Measurements from ENCODE around the gene TRIM27. TPM values are rescaled to one million over a fixed set of nuclear protein-coding genes. Genes with fewer than 3 reads are reported as not detected.
"Not testable (repeated sequence)": the region's sequence is repeated elsewhere in the genome, so short reads cannot be mapped to it uniquely, and the experiment has no call there.

The TRIM27 gene
- total RNA-seq, 1 donor from 2014 or later: 62.1 TPM

DNA sequence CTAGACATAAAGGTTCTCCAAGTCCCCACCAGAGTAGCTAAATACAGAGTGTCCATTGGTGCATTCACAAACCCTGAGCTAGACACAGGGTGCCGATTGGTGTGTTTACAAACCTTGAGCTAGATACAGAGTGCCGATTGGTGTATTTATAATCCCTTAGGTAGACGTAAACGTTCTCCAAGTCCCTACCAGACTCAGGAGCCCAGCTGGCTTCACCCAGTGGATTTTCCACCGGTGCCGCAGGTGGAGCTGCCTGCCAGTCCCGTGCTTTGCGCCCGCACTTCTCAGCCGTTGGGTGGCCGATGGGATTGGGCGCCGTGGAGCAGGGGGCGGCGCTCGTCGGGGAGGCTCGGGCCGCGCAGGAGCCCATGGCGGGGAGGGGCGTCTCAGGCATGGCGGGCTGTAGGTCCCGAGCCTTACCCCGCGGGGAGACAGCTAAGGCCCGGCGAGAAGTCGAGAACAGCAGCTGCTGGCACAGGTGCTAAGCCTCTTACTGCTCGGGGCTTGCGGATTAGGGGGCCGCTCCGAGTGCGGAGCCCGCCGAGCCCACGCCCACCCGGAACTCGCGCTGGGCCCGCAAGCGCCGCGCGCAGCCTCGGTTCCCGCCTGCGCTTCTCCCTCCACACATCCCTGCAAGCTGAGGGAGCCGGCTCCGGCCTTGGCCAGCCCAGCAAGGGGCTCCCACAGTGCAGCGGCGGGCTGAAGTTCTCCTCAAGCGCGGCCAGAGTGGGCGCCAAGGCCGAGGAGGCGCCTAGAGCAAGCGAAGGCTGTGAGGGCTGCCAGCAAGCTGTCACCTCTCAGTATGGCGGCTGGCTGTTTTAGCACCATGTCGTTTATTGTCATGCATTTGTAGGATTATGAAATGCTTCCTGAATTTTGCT lies 57.3 kb downstream of the TRIM27 start:
- not testable (repeated sequence) for H3K9me3 ChIP-seq (ENCODE audit: control insufficient read depth in 3 of 3, low read length in 3 of 3); H3K36me3 ChIP-seq (ENCODE audit: control insufficient read depth in 3 of 3, insufficient read depth in 3 of 3, low read length in 3 of 3); H3K27ac ChIP-seq (ENCODE audit: low read depth, low read length)
- peaks cover 0 to 11% (median 10%) of the 10 kb centered on the region in 3 donors for H3K27me3 ChIP-seq (ENCODE audit: control insufficient read depth in 3 of 3, insufficient read depth in 3 of 3, low read length in 3 of 3)
- H3K4me3 ChIP-seq (ENCODE audit: low read length in 3 of 3): peak overlapping the region; percentile 64 to 72 (median 71)
- H3K9ac ChIP-seq (ENCODE audit: low read depth in 1 of 3, low read length in 3 of 3): peak overlapping the region; percentile 24 to 64 (median 26)
- peaks cover 8 to 11% (median 10%) of the 10 kb centered on the region in 3 donors for H3K4me1 ChIP-seq (ENCODE audit: control insufficient read depth in 3 of 3, insufficient read depth in 3 of 3, low read length in 3 of 3)

DNA sequence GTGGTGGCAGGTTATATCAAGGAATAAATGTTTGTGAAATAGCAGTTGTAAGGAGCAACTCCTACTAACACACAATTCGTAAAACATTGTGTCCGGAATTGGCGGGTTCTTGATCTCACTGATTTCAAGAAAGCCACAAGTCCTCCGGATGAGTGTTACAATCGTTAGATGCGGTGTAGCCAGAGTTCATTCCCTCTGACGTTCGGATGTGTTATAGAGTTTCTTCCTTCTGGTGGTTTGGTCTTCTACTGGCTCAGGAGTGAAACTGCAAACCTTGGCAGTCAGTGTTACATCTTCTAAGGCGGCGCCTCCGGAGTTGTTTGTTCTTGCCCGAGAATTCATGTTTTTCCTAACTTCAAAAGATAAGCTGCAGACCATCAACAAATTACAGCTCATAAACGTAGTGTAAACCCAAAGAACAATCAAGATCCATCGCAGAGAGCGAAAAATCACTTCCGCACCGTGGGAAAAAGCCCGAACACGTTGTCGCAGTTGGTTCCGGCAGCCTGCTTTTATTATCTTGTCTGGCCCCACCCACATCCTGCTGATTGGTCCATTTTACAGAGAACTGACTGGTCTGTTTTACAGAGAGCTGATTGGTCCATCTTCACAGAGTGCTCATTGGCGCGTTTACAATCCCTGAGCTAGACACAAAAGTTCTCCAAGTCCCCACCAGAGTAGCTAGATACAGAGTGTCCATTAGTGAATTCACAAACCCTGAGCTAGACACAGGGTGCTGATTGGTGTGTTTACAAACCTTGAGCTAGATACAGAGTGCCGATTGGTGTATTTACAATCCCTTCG lies 58.2 kb downstream of the TRIM27 start:
- H3K36me3 ChIP-seq (ENCODE audit: control insufficient read depth in 3 of 3, insufficient read depth in 3 of 3, low read length in 3 of 3): no peaks in the 10 kb centered on the region
- H3K9me3 ChIP-seq (ENCODE audit: control insufficient read depth in 3 of 3, low read length in 3 of 3): peaks cover 0 to 3% (median 2%) of the 10 kb centered on the region in 3 donors
- peaks cover 8 to 11% (median 10%) of the 10 kb centered on the region in 3 donors for H3K4me1 ChIP-seq (ENCODE audit: control insufficient read depth in 3 of 3, insufficient read depth in 3 of 3, low read length in 3 of 3)
- H3K4me3 ChIP-seq (ENCODE audit: low read length in 3 of 3): no peak overlapping the region
- peaks cover 0 to 11% (median 10%) of the 10 kb centered on the region in 3 donors for H3K27me3 ChIP-seq (ENCODE audit: control insufficient read depth in 3 of 3, insufficient read depth in 3 of 3, low read length in 3 of 3)
- H3K27ac ChIP-seq (ENCODE audit: low read depth, low read length): no peak overlapping the region
- H3K9ac ChIP-seq (ENCODE audit: low read depth in 1 of 3, low read length in 3 of 3): no peak overlapping the region

DNA sequence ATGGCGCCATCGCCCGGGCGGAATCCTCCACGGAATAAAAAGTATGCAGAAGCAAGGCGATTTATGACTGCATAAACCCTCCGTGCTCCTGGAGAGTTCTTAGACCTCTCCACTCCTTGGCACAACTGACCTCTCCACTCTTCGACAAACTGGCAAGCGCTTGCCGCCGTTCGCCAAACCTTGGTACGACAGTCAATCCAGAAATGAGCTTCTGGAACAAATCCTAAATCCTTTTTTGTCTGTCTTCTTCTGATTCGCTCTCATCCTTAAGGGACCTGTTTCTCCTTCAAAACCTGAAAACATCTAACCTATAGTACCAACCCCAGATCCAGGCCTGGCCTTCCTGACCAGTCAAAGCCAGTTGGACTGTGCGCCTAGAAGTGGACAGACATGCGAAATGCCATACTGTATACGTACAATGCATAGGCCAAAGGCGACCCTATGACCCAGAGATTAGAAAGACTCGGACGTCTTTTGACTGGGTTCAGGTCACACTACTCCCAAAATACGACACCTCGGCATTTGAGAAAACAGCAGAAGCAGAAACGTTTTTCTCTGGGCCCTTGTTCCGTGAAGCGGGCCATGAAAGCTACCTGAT lies 59.4 kb downstream of the TRIM27 start:
- Histone ChIP-seq H3K27me3 (ENCODE audit: control insufficient read depth in 3 of 3, insufficient read depth in 3 of 3, low read length in 3 of 3) (peaks cover 0 to 15% (median 10%) of the 10 kb centered on the region in 3 donors), H3K4me1 (ENCODE audit: control insufficient read depth in 3 of 3, insufficient read depth in 3 of 3, low read length in 3 of 3) (peaks cover 8 to 11% (median 10%) of the 10 kb centered on the region in 3 donors), H3K9ac (ENCODE audit: low read depth in 1 of 3, low read length in 3 of 3) (peak overlapping the region in 2 of 3 donors; percentile 54 to 55), H3K9me3 (ENCODE audit: control insufficient read depth in 3 of 3, low read length in 3 of 3) (peaks cover 0 to 3% (median 2%) of the 10 kb centered on the region in 3 donors), H3K36me3 (ENCODE audit: control insufficient read depth in 3 of 3, insufficient read depth in 3 of 3, low read length in 3 of 3) (no peaks in the 10 kb centered on the region), H3K4me3 (ENCODE audit: low read length in 3 of 3) (peak overlapping the region; percentile 76 to 91 (median 83)), H3K27ac (ENCODE audit: low read depth, low read length) (no peak overlapping the region)

DNA sequence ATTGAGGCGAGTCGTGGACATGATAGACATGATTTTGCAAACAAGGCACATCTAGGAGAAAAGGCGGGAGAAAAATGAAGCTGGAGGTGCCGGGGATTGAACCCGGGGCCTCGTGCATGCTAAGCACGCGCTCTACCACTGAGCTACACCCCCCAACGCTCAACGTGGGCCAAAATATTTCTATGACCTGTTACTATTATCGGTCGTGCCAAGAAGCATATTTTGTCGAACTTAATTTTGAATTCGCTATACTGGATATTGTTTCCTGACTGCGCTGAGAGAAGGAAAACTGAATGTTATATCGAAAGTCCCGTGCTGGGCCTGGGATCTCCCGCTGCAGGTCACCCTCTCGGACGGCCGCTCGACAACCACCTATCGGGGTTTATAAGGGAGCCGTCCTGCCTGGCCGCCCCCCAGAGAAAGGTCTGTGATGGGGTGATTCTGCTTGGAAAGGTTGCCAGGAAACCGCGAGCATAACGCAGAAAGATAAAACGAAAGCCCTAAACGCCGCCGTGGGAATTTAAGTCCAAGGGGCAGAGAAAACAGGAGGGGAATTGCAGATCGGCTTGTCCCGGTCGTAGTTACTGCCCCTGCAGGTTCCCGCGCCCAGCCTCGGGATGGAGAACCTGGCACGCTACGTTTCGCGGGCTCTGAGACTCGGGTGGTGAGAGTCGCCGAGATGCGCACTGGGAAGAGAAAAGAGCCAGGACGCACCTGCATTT lies 60.0 kb downstream of the TRIM27 start:
- H3K36me3 ChIP-seq (ENCODE audit: control insufficient read depth in 3 of 3, insufficient read depth in 3 of 3, low read length in 3 of 3): no peaks in the 10 kb centered on the region
- H3K9me3 ChIP-seq (ENCODE audit: control insufficient read depth in 3 of 3, low read length in 3 of 3): peaks cover 0 to 3% (median 2%) of the 10 kb centered on the region in 3 donors
- H3K4me3 ChIP-seq (ENCODE audit: low read length in 3 of 3): peak overlapping the region; percentile 76 to 91 (median 83)
- H3K9ac ChIP-seq (ENCODE audit: low read depth in 1 of 3, low read length in 3 of 3): peak overlapping the region; percentile 54 to 65 (median 55)
- H3K4me1 ChIP-seq (ENCODE audit: control insufficient read depth in 3 of 3, insufficient read depth in 3 of 3, low read length in 3 of 3): peaks cover 8 to 11% (median 10%) of the 10 kb centered on the region in 3 donors
- H3K27ac ChIP-seq (ENCODE audit: low read depth, low read length): no peak overlapping the region
- H3K27me3 ChIP-seq (ENCODE audit: control insufficient read depth in 3 of 3, insufficient read depth in 3 of 3, low read length in 3 of 3): peaks cover 0 to 15% (median 10%) of the 10 kb centered on the region in 3 donors

DNA sequence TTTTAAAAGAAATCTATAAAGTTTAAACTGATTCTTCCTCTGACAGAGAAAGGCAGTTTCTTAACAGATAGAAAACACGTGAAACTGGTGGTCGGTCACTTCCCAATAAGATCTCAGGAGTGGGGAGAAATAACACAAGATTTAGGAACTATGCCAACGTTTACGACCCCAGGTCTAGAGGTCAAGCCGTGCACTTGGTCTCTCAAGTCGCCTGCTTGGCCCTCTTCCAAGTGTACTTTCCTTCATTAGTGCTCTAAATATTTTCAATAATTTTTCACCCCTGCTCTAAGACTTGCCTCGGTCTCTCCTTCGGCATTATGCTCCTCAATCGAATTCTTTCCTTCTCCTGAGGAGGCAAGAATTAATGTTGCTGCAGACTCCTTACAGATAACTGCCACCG lies 61.7 kb downstream of the TRIM27 start:
- H3K9ac ChIP-seq (ENCODE audit: low read depth in 1 of 3, low read length in 3 of 3): no peak overlapping the region
- no peak overlapping the region for H3K27ac ChIP-seq (ENCODE audit: low read depth, low read length)
- H3K9me3 ChIP-seq (ENCODE audit: control insufficient read depth in 3 of 3, low read length in 3 of 3): peaks cover 0 to 3% (median 2%) of the 10 kb centered on the region in 3 donors
- H3K36me3 ChIP-seq (ENCODE audit: control insufficient read depth in 3 of 3, insufficient read depth in 3 of 3, low read length in 3 of 3): no peaks in the 10 kb centered on the region
- peaks cover 2 to 8% (median 8%) of the 10 kb centered on the region in 3 donors for H3K27me3 ChIP-seq (ENCODE audit: control insufficient read depth in 3 of 3, insufficient read depth in 3 of 3, low read length in 3 of 3)
- H3K4me1 ChIP-seq (ENCODE audit: control insufficient read depth in 3 of 3, insufficient read depth in 3 of 3, low read length in 3 of 3): peaks cover 8 to 11% (median 9%) of the 10 kb centered on the region in 3 donors
- no peak overlapping the region for H3K4me3 ChIP-seq (ENCODE audit: low read length in 3 of 3)

DNA sequence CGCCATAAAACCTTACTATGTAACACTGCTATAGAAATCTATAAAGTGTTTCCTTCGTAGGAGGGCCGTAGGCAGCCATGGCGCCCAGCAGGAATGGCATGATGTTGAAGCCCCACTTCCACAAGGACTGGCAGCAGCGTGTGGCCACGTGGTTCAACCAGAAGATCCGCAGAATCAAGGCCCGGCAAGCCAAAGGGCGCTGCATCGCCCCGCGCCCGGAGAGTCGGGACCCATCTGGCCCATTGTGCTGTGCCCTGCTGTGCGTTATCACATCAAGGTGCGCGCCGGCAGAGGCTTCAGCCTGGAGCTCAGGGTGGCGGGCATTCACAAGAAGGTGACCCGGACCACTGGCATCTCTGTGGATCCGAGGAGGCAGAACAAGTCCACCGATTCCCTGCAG lies 62.4 kb downstream of the TRIM27 start:
- no peaks in the 10 kb centered on the region for H3K36me3 ChIP-seq (ENCODE audit: control insufficient read depth in 3 of 3, insufficient read depth in 3 of 3, low read length in 3 of 3)
- H3K9me3 ChIP-seq (ENCODE audit: control insufficient read depth in 3 of 3, low read length in 3 of 3): peaks cover 0 to 3% (median 2%) of the 10 kb centered on the region in 3 donors
- no peak overlapping the region for H3K4me3 ChIP-seq (ENCODE audit: low read length in 3 of 3)
- no peak overlapping the region for H3K27ac ChIP-seq (ENCODE audit: low read depth, low read length)
- H3K9ac ChIP-seq (ENCODE audit: low read depth in 1 of 3, low read length in 3 of 3): no peak overlapping the region
- peaks cover 5 to 8% (median 8%) of the 10 kb centered on the region in 3 donors for H3K4me1 ChIP-seq (ENCODE audit: control insufficient read depth in 3 of 3, insufficient read depth in 3 of 3, low read length in 3 of 3)
- H3K27me3 ChIP-seq (ENCODE audit: control insufficient read depth in 3 of 3, insufficient read depth in 3 of 3, low read length in 3 of 3): peaks cover 2 to 6% (median 4%) of the 10 kb centered on the region in 3 donors

DNA sequence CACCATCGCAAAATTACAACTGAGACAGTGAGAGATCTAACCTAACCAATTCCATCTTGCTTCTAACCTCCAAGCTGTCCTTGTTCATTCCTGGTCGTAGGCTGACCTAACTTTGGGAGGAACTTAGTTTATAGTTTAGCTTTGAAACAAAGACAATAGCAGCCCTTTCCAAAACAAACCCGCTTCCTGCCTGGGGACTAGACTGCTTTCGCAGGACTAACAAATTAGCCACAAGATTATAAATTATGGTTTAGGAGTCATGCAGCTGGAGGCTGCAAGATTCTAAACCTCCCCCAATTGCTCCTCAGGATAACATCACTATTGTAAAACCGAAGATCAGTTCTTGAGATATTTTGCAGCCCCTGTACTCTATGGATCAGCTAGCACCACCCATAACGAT lies 63.2 kb downstream of the TRIM27 start:
- Histone ChIP-seq H3K36me3 (ENCODE audit: control insufficient read depth in 3 of 3, insufficient read depth in 3 of 3, low read length in 3 of 3) (no peaks in the 10 kb centered on the region), H3K9ac (ENCODE audit: low read depth in 1 of 3, low read length in 3 of 3) (no peak overlapping the region), H3K4me1 (ENCODE audit: control insufficient read depth in 3 of 3, insufficient read depth in 3 of 3, low read length in 3 of 3) (peaks cover 4 to 8% (median 8%) of the 10 kb centered on the region in 3 donors), H3K27me3 (ENCODE audit: control insufficient read depth in 3 of 3, insufficient read depth in 3 of 3, low read length in 3 of 3) (peaks cover 2 to 6% (median 4%) of the 10 kb centered on the region in 3 donors), H3K27ac (ENCODE audit: low read depth, low read length) (no peak overlapping the region), H3K9me3 (ENCODE audit: control insufficient read depth in 3 of 3, low read length in 3 of 3) (peaks cover 0 to under 1% (median 0%) of the 10 kb centered on the region in 3 donors), H3K4me3 (ENCODE audit: low read length in 3 of 3) (no peak overlapping the region)

DNA sequence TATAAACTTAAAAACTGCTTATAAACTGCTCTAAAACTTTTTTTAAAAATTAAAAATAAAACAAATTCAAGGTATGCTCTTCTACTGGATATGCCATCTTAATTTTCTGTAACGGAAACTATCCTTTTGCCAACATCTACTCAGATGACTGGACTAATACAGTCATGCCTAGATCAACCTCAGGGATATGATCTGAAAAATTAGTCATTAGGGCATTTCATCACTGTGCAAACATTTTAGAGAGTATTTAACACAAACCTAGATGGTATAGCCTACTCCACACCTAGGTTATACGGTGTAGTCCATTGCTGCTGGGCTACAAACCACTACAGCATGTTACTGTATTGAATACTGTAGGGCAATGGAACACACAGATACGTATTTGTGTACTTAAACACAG lies 64.8 kb downstream of the TRIM27 start:
- no peak overlapping the region for H3K27ac ChIP-seq (ENCODE audit: low read depth, low read length)
- no peak overlapping the region for H3K9ac ChIP-seq (ENCODE audit: low read depth in 1 of 3, low read length in 3 of 3)
- peaks cover 1 to 4% (median 2%) of the 10 kb centered on the region in 3 donors for H3K4me1 ChIP-seq (ENCODE audit: control insufficient read depth in 3 of 3, insufficient read depth in 3 of 3, low read length in 3 of 3)
- H3K9me3 ChIP-seq (ENCODE audit: control insufficient read depth in 3 of 3, low read length in 3 of 3): no peaks in the 10 kb centered on the region
- no peak overlapping the region for H3K4me3 ChIP-seq (ENCODE audit: low read length in 3 of 3)
- no peaks in the 10 kb centered on the region for H3K36me3 ChIP-seq (ENCODE audit: control insufficient read depth in 3 of 3, insufficient read depth in 3 of 3, low read length in 3 of 3)
- H3K27me3 ChIP-seq (ENCODE audit: control insufficient read depth in 3 of 3, insufficient read depth in 3 of 3, low read length in 3 of 3): peaks cover 0 to 4% (median 2%) of the 10 kb centered on the region in 3 donors

DNA sequence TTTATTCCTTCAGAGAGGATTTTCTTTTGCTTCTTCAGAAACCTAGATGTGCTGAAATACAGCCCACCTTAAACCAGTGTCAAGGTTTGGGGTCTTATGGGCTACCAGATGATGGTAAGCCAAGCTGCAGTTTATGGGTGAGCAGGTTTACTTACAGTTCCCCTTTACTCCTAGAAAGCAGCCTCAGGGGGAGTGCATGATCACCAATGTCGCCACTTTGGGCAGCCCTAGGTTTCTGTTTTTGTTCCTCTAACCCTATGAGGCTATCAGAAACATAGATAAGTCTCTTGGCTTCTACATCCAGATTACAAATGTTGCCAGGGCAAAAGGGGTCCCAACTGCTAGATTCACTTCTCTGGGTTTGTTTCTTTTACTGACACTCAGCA lies 67.2 kb downstream of the TRIM27 start:
- Histone ChIP-seq H3K9ac (ENCODE audit: low read depth in 1 of 3, low read length in 3 of 3) (no peak overlapping the region), H3K27ac (ENCODE audit: low read depth, low read length) (no peak overlapping the region), H3K9me3 (ENCODE audit: control insufficient read depth in 3 of 3, low read length in 3 of 3) (no peaks in the 10 kb centered on the region), H3K36me3 (ENCODE audit: control insufficient read depth in 3 of 3, insufficient read depth in 3 of 3, low read length in 3 of 3) (no peaks in the 10 kb centered on the region), H3K4me1 (ENCODE audit: control insufficient read depth in 3 of 3, insufficient read depth in 3 of 3, low read length in 3 of 3) (no peaks in the 10 kb centered on the region), H3K27me3 (ENCODE audit: control insufficient read depth in 3 of 3, insufficient read depth in 3 of 3, low read length in 3 of 3) (peaks cover 0 to 4% (median 2%) of the 10 kb centered on the region in 3 donors), H3K4me3 (ENCODE audit: low read length in 3 of 3) (no peak overlapping the region)

Measured in skeletal muscle tissue (tissue), 4 donors.